GM19023 (cell line): Measurements from ENCODE around the gene ANKRD6.

ENCODE experiments used
- ATAC-seq: cut with Tn5 transposase; IDR thresholded peaks from one replicate; pipeline ENCODE4 v1.9.1; 2021; ENCODE audit warnings: mild to moderate bottlenecking, moderate library complexity; ENCODE audit not compliant: unreplicated experiment

ANKRD6 gene

GRCh38 chr6:89681983-89682564, 249.1 kb downstream of the ANKRD6 start:
- ATAC-seq: no peak

GRCh38 chr6:89682991-89683390, 250.0 kb downstream of the ANKRD6 start:
- no peak for ATAC-seq
